Measurements from ENCODE around the gene PLK3.
"Not testable (repeated sequence)": the region's sequence is repeated elsewhere in the genome, so short reads cannot be mapped to it uniquely, and the experiment has no call there.

PLK3 gene

GRCh38 chr1:44760876-44761275 lies 39.3 kb upstream of the PLK3 start:
- ATAC-seq, result no peak
- TF ChIP-seq ZC3H10 (CRISPR knock-in tag; IDR thresholded peaks at IDR 0.05) (no peak), OSR1 (CRISPR knock-in tag; IDR thresholded peaks at IDR 0.05) (no peak), ESRRG (CRISPR knock-in tag; IDR thresholded peaks at IDR 0.05) (no peak)

GRCh38 chr1:44766421-44766820 lies 33.8 kb upstream of the PLK3 start:
- not testable (repeated sequence) for ATAC-seq

GRCh38 chr1:44775078-44775929 lies 24.9 kb upstream of the PLK3 start, which contains the start of gene RPS8:
Gene RPS8 (plus strand): TSS chr1:44775540. CDS start chr1:44775597, 57 bp downstream.
- TF ChIP-seq CREB5 (CRISPR knock-in tag; IDR thresholded peaks at IDR 0.05; ENCODE audit: low read depth) (no peak), SNAI2 (CRISPR knock-in tag; IDR thresholded peaks at IDR 0.05) (no peak), POU6F1 (CRISPR knock-in tag; IDR thresholded peaks at IDR 0.05; ENCODE audit: borderline replicate concordance, low read depth) (no peak), CSRNP3 (CRISPR knock-in tag; IDR thresholded peaks at IDR 0.05) (no peak), RARB (CRISPR knock-in tag; IDR thresholded peaks at IDR 0.05) (no peak)
- ATAC-seq, result peak; percentile 88

- peak; percentile 8 for ATAC-seq
- no peak for TF ChIP-seq RARB (CRISPR knock-in tag; IDR thresholded peaks at IDR 0.05)
- no peak for TF ChIP-seq PPARA (CRISPR knock-in tag; IDR thresholded peaks at IDR 0.05; ENCODE audit: borderline replicate concordance)
- no peak for TF ChIP-seq ZFP3 (CRISPR knock-in tag; IDR thresholded peaks at IDR 0.05)
- no peak for TF ChIP-seq ZNF8 (CRISPR knock-in tag; IDR thresholded peaks at IDR 0.05)
- no peak for TF ChIP-seq ZNF565 (CRISPR knock-in tag; conservative IDR thresholded peaks at IDR 0.05; ENCODE audit: low read depth)
- no peak for TF ChIP-seq GLIS3 (CRISPR knock-in tag; IDR thresholded peaks at IDR 0.05)
- TF ChIP-seq CREB5 (CRISPR knock-in tag; IDR thresholded peaks at IDR 0.05; ENCODE audit: low read depth), result no peak
- TF ChIP-seq PATZ1 (CRISPR knock-in tag; IDR thresholded peaks at IDR 0.05; ENCODE audit: borderline replicate concordance), result no peak
- no peak for TF ChIP-seq ZFP30 (CRISPR knock-in tag; IDR thresholded peaks at IDR 0.05)
Measured at GRCh38 chr1:44775930-44776729, 24.0 kb upstream of the PLK3 start.

GRCh38 chr1:44776730-44777068 lies 23.5 kb upstream of the PLK3 start:
- no peak for ATAC-seq
- TF ChIP-seq OSR1 (CRISPR knock-in tag; IDR thresholded peaks at IDR 0.05), result no peak
